Measurements from ENCODE around the gene NSD1.

- no peak for TF ChIP-seq POLR2AphosphoS5 (IDR thresholded peaks at IDR 0.05)
- no peak for TF ChIP-seq CTCF (IDR thresholded peaks at IDR 0.05; ENCODE audit: poor library complexity, severe bottlenecking)
- no peak for TF ChIP-seq EZH2 (IDR thresholded peaks at IDR 0.05; ENCODE audit: borderline replicate concordance, insufficient read depth, low read length, poor library complexity, severe bottlenecking)
Observed at GRCh38 chr5:177178733-177179304, 45.2 kb downstream of the NSD1 start.

Measured in neural cell (in vitro differentiated cells).